ENCODE results near the gene TMEM238L.

TMEM238L gene

DNA sequence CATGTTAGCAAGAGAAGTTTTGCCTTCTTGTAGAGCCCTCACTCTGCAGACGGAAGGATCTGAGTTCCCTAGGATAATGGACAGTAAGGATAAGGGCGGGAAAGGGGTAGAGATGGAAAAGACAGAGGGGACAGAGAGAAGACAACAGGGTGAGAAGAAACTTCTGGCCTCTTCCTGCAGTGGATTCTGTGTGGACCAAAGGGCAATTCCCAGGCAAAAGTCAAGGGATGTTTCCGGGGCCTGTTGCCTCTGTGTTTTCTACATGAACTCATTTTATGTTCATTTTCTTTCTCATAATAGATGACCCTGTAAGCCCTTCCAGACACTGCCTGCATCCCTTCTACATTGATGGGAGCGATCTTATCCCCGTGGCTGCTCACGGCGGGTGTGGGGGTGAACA lies 647 bp upstream of the TMEM238L start:
- no peak for DNase-seq (ENCODE audit: low read depth)

DNA sequence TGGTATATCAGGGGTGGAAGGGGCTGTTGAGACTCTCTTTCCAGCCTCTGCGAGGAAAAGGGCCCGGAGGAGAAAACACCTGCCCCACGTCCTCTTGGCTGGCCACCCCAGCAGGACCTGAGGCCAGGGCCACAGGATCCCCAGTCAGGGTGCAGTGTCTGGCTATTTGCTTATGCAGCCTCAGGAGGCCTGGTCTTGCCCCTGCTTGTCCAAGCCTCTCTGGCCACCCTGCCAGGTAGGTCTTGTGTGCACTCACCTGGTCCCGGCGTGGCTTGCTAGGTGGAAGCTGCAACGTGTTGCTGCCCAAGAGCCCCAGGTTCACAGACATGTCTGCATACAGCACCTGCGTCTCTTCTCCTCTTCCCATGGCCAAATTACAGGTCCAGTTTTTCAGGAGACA lies 549 bp downstream of the TMEM238L start:
- no peak for DNase-seq (ENCODE audit: low read depth)

DNA sequence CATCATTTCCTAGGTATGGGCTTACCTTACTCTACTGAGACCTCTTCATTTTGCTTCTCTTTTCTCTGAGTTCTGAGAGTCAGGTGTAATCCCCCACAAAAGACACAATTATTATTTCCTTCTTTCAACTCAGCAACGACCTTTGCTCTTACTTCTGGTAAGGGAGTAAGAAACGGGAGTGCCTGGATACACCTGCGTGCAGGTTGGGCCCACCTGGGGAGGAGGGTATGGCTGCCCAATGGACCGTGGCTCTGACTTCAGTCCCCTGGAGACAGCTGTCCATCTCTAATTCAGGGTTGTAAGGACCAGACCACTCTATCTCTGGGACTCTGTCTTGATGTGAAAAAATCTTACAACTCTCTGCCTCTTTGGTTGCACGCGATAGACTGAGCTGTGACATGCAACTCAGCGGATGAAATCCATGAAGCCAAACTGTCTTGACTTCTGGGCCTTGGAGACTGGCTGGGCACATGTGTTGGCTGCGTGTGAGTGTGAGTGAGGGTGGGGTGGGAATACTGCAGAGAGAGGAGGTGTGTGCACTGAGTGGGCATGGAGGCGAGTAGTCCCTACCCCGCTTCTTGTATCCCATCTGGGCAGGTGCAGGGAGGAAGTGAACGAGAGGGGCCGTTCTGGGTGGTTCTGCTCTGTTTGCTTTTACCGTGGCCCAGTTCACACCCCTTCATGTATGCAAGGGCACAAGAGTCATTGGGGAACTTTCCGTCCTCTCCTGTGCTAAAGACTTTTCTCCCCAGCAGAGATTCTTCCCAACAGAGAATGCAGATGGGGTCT lies 1.2 kb downstream of the TMEM238L start:
- no peak for DNase-seq (ENCODE audit: low read depth)

DNA sequence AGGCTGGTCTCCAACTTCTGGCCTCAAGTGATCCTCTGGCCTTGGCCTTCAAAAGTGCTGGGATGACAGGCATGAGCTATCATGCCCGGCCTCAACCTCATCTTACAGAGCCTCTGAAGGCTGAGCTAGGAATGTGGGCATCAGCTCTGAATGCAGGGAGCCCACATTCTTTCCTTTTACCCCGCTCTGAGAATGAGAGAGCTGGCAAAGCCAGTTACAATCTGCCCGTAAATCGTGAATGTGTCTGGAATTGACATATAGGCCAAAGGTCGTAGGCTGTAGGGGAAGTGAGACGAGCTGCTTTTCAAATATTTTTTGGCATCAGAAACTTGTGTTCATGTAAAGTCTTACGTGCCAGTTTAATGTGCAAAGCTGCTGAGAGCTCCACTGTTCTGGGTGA lies 4.5 kb downstream of the TMEM238L start:
- DNase-seq (ENCODE audit: low read depth): no peak

GRCh38 chr17:10798910-10799309 lies 5.0 kb downstream of the TMEM238L start:
- DNase-seq (ENCODE audit: low read depth): no peak

DNA sequence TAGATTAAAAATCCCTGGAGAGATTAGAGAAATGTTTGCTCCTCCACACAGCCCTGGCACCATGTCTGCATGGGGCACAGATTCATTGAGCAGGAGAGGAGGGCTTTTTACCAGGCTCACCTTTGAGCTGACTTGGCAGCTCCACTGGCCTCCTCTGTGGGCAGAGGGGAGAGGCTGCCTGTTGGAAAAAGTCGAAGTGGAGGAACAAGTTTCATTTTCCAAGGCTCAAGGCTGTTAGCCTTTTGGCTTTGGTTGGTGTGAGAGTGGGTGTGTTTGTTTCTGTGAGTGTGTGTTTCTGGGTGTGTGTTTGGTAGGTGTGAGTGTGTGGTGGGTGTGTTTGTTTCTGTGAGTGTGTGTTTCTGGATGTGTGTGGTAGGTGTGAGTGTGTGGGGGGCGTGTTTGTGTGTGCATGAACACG lies 5.6 kb downstream of the TMEM238L start:
- no peak for DNase-seq (ENCODE audit: low read depth)

GRCh38 chr17:10797476-10798328 lies 6.2 kb downstream of the TMEM238L start:
- DNase-seq (ENCODE audit: low read depth): no peak

- no peak for DNase-seq (ENCODE audit: low read depth)
These were observed 10.1 kb downstream of the TMEM238L start for GRCh38 chr17:10793816-10794215.

- DNase-seq (ENCODE audit: low read depth): no peak
These were observed 10.6 kb downstream of the TMEM238L start for GRCh38 chr17:10793256-10793655.

DNA sequence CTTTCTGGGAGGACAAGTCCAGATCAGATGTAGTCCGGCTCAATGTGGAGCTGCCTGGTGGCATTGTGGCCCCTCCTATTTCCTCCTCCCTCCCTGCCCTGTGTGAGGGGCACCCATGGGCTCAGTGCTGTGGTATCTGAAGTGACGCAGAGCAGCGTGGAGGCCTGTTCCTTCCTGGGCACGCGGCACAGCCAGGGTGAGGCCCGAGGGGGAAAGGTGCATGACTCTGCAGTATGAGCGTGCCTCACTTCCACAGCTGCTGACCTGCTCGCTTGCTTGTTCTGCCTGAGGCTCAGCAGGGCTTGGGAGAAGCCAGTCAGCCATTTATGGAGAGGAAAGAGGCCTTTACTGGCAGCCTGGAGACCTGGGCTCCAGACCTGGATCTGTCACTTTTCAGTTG lies 11.7 kb downstream of the TMEM238L start:
- no peak for DNase-seq (ENCODE audit: low read depth)

DNA sequence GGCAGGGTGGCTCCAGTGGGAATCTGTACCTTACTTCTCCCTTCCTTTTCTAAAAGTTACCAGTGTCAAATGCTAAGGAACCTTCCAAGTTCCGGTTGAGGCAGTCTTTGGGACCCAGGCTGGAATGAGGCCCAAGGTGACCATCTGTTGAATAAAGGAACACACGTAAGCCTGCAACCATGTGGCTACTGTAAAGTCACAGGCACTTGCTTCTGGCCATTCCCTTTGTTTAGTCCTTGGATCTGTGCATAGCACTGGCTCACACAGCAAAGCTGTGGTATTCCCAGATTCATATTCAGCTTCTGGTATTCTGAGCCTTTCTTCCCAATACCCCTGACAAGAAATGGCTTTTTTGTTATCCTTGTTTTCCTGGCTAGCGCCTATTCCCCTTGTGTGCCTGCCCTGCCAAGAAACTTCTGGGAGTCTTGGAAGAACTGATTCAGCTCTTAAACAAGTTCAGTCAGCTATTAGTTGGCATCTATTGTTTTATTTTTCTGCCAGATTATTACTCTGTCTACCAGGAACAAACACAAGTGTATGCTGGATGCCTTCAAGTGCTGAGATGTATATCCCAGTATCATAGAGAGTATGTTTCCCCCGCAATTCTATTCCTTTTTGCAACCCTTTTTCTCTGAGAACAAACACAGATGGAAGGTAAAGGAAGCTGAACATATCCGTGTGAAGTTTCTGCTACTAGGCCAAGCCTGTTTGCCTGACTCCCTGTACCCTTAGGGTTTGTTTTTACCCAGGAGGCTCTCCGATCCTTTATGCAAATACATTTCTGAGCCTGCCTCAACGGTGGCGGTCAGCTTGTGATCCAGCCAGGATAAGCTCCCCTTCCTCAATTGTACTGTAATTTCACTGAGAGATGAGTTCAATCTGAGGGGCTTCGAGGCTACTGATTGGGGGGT lies 13.2 kb downstream of the TMEM238L start:
- DNase-seq (ENCODE audit: low read depth): no peak

- DNase-seq (ENCODE audit: low read depth): no peak
These were observed 14.1 kb downstream of the TMEM238L start for GRCh38 chr17:10789694-10790271.

DNA sequence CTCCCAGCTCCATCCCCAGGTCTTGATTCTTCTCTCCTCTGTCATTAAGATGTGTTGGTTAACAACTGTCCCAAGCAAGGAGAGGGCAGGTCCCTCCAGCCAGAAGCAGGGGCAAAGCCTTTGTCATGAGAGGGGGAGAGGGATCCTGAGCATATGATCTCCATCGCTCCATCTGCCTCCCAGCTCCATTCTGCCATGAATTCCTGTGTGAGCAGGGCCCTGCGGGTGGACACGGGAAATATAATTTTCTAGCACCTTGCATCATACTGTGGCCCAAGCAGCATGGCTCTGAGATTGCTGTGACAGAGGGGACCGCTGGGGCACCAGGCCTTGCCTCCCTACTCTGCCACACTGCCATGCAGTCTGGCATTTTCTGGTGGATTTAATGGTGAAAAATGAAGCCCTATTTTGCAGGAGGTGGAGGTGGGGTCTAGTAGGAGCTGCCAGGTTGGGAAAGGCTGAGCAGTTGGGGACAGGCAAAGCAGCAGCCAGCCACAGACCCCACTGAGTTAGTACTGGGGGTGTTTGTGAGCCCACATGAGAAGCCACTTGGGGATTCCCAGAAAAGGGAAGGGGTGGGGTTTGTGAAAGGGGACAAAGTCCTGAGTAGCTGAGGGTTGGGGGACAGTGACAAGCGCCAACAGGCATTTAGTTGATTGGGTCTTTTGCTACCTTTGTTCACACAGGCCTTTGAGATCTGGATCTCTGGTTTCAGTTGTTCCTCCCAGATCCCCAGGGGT lies 16.4 kb downstream of the TMEM238L start:
- no peak for DNase-seq (ENCODE audit: low read depth)

DNA sequence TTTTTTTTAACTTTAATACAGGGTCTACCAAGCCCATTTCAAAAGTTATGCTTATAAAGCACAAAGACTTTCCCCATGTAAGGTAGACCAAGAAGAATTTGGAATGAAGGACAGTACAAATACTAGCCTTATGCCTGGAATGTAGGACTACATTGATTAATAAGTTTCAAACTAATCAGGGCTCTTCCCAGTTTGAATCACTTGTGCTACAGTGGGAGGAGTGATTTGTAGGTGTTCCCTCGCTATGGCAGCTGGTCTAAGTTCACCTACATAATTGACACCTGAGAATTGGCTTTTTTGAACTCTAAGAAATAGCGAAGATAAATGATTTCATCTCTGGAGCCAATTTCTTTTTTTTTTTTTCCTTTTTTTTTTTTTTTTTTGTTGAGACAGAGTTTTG lies 18.6 kb downstream of the TMEM238L start:
- DNase-seq (ENCODE audit: low read depth): no peak

- no peak for DNase-seq (ENCODE audit: low read depth)
These were observed 24.3 kb downstream of the TMEM238L start for GRCh38 chr17:10779609-10780008.

GRCh38 chr17:10777890-10778289 lies 26.0 kb downstream of the TMEM238L start:
- DNase-seq (ENCODE audit: low read depth): no peak

- DNase-seq (ENCODE audit: low read depth): no peak
These were observed 26.6 kb downstream of the TMEM238L start for GRCh38 chr17:10777131-10777807.

DNA sequence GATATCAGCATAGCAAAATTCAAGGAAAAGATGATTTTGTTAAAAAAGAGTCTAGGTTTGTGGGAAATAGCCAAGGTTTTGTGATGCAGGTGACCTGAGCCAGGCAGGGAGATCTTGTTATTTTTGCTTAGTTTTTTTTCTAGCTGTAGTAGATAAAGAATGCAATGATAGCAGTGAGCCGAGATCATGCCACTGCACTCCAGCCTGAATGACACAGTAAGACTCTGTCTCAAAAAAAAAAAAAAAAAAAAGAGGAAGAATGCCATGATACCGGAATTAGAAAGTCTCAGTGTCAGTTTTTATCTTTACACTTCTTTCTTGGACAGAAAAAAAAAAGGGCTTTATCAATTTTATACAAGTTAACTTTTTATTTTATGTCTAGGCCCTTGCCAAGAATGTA lies 27.5 kb downstream of the TMEM238L start:
- DNase-seq (ENCODE audit: low read depth): no peak

DNA sequence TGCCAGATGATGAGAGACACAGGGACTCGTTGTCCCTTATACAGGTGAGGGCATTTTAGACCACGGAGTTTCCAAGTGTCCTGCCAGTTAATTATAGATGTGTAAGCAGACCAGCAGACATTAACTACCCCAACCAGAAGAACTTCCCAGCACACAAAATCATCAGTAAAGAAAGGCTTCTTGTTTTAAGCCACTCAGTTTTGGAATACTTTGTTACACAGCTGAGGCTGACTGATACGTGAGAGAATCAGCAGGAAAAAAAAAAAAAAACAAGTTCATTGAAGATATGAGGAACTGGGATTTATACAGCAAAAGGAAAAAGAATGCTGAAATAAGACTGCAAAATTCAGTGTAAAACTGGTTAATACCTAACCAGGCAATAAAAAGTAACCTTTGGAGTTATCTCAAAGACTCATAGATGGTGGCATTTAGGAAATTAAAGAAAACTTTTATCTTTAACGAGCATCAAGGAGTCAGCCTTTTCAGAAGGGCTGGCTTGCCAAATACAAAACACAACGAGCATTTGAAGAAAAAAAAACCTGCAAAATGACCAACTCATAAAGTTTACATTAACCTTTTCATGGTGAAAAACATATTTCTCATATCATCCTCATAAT lies 28.1 kb downstream of the TMEM238L start:
- no peak for DNase-seq (ENCODE audit: low read depth)

- no peak for DNase-seq (ENCODE audit: low read depth)
These were observed 28.8 kb downstream of the TMEM238L start for GRCh38 chr17:10775058-10775457.
